Fibroblast of pulmonary artery (primary cell): Measurements from ENCODE around the gene NHERF2.

Experiments used
- DNase-seq: peaks from one replicate; pipeline ENCODE4 v3.0.0-alpha.2; 2010; ENCODE audit warnings: low read depth
- H3K4me3 ChIP-seq: replicated peaks from 2 replicates; pipeline ENCODE4 v1.5.1; 2011; ENCODE audit warnings: low read depth, mild to moderate bottlenecking, control low read depth, low read length, moderate library complexity
- TF ChIP-seq, protein P1 (sequence below): IDR thresholded peaks from 2 replicates; pipeline ENCODE4 v1.5.1; 2011; ENCODE audit warnings: mild to moderate bottlenecking, control low read depth, low read length, inconsistent platforms; ENCODE audit errors: missing control alignments

Gene NHERF2

GRCh38 chr16:2063861-2064260 lies 37.2 kb downstream of the NHERF2 start:
- no peak overlapping the region for H3K4me3 ChIP-seq
- no peak for DNase-seq
- TF ChIP-seq, protein P1, sequence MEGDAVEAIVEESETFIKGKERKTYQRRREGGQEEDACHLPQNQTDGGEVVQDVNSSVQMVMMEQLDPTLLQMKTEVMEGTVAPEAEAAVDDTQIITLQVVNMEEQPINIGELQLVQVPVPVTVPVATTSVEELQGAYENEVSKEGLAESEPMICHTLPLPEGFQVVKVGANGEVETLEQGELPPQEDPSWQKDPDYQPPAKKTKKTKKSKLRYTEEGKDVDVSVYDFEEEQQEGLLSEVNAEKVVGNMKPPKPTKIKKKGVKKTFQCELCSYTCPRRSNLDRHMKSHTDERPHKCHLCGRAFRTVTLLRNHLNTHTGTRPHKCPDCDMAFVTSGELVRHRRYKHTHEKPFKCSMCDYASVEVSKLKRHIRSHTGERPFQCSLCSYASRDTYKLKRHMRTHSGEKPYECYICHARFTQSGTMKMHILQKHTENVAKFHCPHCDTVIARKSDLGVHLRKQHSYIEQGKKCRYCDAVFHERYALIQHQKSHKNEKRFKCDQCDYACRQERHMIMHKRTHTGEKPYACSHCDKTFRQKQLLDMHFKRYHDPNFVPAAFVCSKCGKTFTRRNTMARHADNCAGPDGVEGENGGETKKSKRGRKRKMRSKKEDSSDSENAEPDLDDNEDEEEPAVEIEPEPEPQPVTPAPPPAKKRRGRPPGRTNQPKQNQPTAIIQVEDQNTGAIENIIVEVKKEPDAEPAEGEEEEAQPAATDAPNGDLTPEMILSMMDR = no peak

- DNase-seq = no peak
- TF ChIP-seq, protein P1 = no peak
- no peak overlapping the region for H3K4me3 ChIP-seq
Observed at GRCh38 chr16:2064368-2064945, 37.8 kb downstream of the NHERF2 start.

- TF ChIP-seq, protein P1 = no peak
- DNase-seq = no peak
- no peak overlapping the region for H3K4me3 ChIP-seq
Observed at GRCh38 chr16:2066139-2066538, 39.4 kb downstream of the NHERF2 start.

DNA sequence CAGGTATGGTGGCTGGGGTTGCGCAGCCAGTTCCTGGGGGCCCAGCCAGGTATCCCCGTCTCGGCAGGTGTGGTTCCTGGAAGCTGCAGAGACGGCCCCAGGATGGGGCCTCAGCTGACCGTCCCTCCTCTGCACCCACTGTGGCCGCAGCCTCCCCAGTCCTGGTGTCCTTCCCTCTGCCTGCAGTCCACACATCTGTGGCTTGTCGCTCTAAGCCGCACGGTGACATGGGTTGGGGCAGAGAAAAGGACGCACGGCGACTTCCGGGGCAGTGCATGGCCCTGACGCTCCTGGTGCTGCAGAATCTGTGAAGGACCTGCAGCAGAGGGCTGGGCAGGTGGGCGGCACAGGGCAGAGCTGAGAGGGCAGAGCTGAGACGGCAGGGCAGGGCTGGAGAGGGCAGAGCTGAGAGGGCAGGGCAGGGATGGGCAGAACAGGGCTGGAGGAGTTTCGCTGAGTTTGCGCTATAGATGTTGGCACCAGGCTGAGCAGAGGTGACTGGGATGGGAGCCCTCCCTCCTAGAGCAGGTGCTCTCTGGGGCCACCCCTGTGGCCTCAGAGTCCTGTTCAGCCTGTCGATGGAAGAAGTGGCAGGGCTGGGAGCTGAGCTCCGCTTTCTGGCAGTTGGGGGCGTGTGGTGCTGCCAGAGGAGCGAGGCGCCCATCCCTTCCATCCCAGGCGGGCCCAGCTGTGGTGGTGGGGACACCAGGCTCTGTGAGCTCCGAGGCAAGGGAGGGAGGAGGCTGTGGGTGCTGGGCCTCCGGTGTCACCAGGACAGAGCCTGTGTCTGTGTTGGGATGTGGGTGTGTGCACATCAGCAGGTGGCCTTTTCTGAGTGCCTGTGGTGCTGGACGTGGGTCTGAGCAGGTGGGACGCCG lies 44.1 kb downstream of the NHERF2 start:
- DNase-seq = no peak

DNA sequence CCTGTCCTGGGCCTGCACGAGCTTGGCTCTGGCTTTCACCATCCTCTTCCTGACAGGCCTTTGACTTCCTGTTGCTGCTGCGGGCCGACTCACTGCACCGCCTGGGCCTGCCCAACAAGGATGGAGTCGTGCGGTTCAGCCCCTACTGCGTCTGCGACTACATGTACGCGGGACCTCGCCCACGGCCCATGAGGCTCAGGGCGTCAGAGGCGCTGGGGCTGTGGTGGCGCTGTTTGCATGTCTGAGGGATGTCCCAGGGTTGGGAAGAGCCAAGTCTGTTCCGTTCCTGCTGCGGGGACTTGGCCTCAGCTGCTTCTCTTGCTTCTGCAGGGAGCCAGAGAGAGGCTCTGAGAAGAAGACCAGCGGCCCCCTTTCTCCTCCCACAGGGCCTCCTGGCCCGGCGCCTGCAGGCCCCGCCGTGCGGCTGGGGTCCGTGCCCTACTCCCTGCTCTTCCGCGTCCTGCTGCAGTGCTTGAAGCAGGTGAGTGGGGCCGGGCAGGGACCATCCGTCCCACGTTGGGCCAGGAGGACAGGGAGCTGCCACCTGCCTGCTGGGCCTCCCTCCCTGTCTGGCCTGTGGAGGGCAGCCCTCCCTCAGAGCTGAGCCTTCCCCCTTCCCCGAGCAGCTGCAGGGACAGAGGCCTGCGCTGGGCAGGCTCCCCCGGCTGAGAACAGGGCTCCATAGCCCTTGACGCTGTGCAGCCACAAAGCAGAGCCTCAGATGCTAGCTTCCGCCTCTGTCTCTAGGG lies 44.9 kb downstream of the NHERF2 start:
- H3K4me3 ChIP-seq = no peak overlapping the region
- no peak for DNase-seq
- TF ChIP-seq, protein P1 = no peak

More for the DNA sequence above, 44.1 kb downstream of the NHERF2 start:
- TF ChIP-seq, protein P1 = no peak
- H3K4me3 ChIP-seq = no peak overlapping the region

GRCh38 chr16:2072926-2073325 lies 46.2 kb downstream of the NHERF2 start:
- TF ChIP-seq, protein P1 = no peak
- H3K4me3 ChIP-seq = no peak overlapping the region
- no peak for DNase-seq
